ENCODE measurements around the gene SPATA7.

SPATA7 gene

DNA sequence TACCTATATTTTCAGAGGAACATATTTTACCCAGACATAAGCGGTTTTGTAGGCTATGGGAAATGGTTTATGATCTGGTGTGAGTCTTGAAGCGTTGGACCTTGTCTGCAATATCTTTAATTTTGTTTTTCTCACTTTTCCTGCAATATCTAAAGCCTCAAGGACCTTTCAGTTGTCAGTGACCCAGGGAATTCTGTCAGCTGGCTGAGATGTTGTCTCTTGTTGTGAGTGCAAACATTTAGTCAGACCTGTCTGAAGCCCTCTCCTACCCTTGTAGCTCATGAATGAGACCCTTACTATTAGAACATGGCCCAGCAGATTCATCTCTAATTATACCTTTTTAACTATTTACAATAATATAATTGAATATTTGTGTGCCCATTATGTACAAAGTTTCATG lies 53.6 kb downstream of the SPATA7 start:
- Histone ChIP-seq H2AFZ (ENCODE audit: low read depth) (no peak overlapping the region), H3K27me3 (ENCODE audit: insufficient read depth, low read depth) (no peaks in the 10 kb centered on the region), H3K27ac (no peak overlapping the region), H3K9ac (no peak overlapping the region), H3K79me2 (ENCODE audit: insufficient read depth, low read depth) (no peaks in the 10 kb centered on the region), H3K4me3 (IDR thresholded peaks at IDR 0.05; ENCODE audit: insufficient read depth, low read depth, low read length) (no peak overlapping the region), H4K20me1 (ENCODE audit: insufficient read depth) (no peaks in the 10 kb centered on the region), H3K4me1 (ENCODE audit: low read depth, poor library complexity, severe bottlenecking) (no peaks in the 10 kb centered on the region), H3K36me3 (ENCODE audit: insufficient read depth) (no peaks in the 10 kb centered on the region), H3K4me2 (no peak overlapping the region)
- TF ChIP-seq, protein P1, sequence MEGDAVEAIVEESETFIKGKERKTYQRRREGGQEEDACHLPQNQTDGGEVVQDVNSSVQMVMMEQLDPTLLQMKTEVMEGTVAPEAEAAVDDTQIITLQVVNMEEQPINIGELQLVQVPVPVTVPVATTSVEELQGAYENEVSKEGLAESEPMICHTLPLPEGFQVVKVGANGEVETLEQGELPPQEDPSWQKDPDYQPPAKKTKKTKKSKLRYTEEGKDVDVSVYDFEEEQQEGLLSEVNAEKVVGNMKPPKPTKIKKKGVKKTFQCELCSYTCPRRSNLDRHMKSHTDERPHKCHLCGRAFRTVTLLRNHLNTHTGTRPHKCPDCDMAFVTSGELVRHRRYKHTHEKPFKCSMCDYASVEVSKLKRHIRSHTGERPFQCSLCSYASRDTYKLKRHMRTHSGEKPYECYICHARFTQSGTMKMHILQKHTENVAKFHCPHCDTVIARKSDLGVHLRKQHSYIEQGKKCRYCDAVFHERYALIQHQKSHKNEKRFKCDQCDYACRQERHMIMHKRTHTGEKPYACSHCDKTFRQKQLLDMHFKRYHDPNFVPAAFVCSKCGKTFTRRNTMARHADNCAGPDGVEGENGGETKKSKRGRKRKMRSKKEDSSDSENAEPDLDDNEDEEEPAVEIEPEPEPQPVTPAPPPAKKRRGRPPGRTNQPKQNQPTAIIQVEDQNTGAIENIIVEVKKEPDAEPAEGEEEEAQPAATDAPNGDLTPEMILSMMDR (conservative IDR thresholded peaks at IDR 0.05; ENCODE audit: low read depth, low read length) = no peak

DNA sequence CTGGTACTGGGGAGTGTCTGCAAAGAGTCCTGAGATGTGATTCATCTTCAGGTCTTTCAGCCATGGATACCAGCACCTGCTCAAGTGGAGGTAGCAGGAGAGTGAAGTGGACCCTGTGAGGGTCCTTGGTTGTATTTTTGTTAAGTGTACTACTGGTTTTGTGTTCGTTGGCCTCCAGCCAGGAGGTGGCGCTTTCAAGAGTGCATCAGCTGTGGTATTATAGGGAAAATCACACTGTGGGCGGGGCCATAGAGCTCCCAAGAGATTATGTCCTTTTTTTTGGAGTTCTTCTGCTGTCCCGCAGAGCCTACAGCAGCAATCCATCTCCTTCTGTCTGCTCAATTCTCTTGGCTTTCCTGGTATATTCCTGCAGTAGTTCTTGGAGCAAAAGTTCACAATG lies 66.8 kb downstream of the SPATA7 start:
- H3K9ac ChIP-seq = no peak overlapping the region
- no peak overlapping the region for H3K4me2 ChIP-seq
- no peaks in the 10 kb centered on the region for H3K36me3 ChIP-seq (ENCODE audit: insufficient read depth)
- H3K27me3 ChIP-seq (ENCODE audit: insufficient read depth, low read depth) = no peaks in the 10 kb centered on the region
- TF ChIP-seq, protein P1 (conservative IDR thresholded peaks at IDR 0.05; ENCODE audit: low read depth, low read length) = no peak
- no peak overlapping the region for H2AFZ ChIP-seq (ENCODE audit: low read depth)
- H3K4me1 ChIP-seq (ENCODE audit: low read depth, poor library complexity, severe bottlenecking) = no peaks in the 10 kb centered on the region
- no peaks in the 10 kb centered on the region for H4K20me1 ChIP-seq (ENCODE audit: insufficient read depth)
- no peak overlapping the region for H3K4me3 ChIP-seq (IDR thresholded peaks at IDR 0.05; ENCODE audit: insufficient read depth, low read depth, low read length)
- H3K79me2 ChIP-seq (ENCODE audit: insufficient read depth, low read depth) = no peaks in the 10 kb centered on the region
- H3K27ac ChIP-seq = no peak overlapping the region

DNA sequence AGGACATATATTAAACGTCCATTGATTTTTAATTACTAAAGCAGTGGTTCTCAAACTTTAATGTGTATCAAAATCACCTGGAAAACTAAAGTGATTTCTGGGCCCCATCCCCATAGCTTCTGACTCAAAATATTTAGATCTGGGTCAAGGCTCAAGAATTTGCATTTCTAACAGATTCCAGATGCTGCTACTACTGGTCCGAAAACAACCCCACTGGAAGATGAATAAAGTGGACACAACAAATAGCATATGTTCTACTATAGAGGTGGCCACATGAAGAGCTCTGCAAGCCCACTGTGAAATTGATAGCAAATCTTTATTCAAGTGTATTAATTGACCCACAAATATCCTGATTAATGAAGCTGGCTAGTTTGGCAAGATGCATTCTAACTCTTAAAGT lies 69.4 kb downstream of the SPATA7 start:
- H2AFZ ChIP-seq (ENCODE audit: low read depth) = no peak overlapping the region
- no peak overlapping the region for H3K9ac ChIP-seq

DNA sequence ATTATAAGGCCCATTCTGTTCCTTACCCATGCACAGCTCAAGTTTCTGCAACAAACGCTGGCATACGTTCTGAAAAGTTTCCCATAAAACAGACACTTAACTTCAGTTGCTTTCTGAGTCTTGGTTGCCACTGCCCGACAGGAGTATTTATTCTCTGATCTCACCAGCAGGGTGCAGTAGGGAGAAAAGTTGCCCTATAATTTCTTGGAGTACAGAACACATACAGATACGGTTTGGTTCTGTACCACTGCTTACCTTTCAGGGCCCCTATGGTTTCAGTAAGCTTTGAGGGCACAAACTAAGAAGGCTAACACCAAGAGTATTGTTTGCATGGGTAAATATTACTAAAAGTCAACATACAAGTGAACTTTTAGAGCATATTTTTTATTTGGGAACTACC lies 77.9 kb downstream of the SPATA7 start:
- no peaks in the 10 kb centered on the region for H3K4me1 ChIP-seq (ENCODE audit: low read depth, poor library complexity, severe bottlenecking)
- H3K79me2 ChIP-seq (ENCODE audit: insufficient read depth, low read depth) = no peaks in the 10 kb centered on the region
- H3K4me3 ChIP-seq (IDR thresholded peaks at IDR 0.05; ENCODE audit: insufficient read depth, low read depth, low read length) = no peak overlapping the region
- no peak overlapping the region for H3K9ac ChIP-seq
- TF ChIP-seq, protein P1 (conservative IDR thresholded peaks at IDR 0.05; ENCODE audit: low read depth, low read length) = peak; percentile 34
- H4K20me1 ChIP-seq (ENCODE audit: insufficient read depth) = no peaks in the 10 kb centered on the region
- no peak overlapping the region for H3K27ac ChIP-seq
- no peaks in the 10 kb centered on the region for H3K27me3 ChIP-seq (ENCODE audit: insufficient read depth, low read depth)
- no peaks in the 10 kb centered on the region for H3K36me3 ChIP-seq (ENCODE audit: insufficient read depth)
- no peak overlapping the region for H2AFZ ChIP-seq (ENCODE audit: low read depth)
- no peak overlapping the region for H3K4me2 ChIP-seq

More for the DNA sequence above, 69.4 kb downstream of the SPATA7 start:
- no peaks in the 10 kb centered on the region for H3K4me1 ChIP-seq (ENCODE audit: low read depth, poor library complexity, severe bottlenecking)
- no peaks in the 10 kb centered on the region for H3K27me3 ChIP-seq (ENCODE audit: insufficient read depth, low read depth)
- no peak overlapping the region for H3K4me3 ChIP-seq (IDR thresholded peaks at IDR 0.05; ENCODE audit: insufficient read depth, low read depth, low read length)
- H3K27ac ChIP-seq = no peak overlapping the region
- no peak overlapping the region for H3K4me2 ChIP-seq
- TF ChIP-seq, protein P1 (conservative IDR thresholded peaks at IDR 0.05; ENCODE audit: low read depth, low read length) = no peak
- no peaks in the 10 kb centered on the region for H4K20me1 ChIP-seq (ENCODE audit: insufficient read depth)
- H3K79me2 ChIP-seq (ENCODE audit: insufficient read depth, low read depth) = no peaks in the 10 kb centered on the region
- no peaks in the 10 kb centered on the region for H3K36me3 ChIP-seq (ENCODE audit: insufficient read depth)
